Ishikawa (cell line): Measurements from ENCODE around the gene GALNT14.

Experiments used
- CEBPB ChIP-seq: IDR thresholded peaks from 2 replicates; pipeline ENCODE4 v1.6.1; 2012
- CREB1 ChIP-seq: IDR thresholded peaks from 2 replicates; pipeline ENCODE4 v1.6.1; 2012; ENCODE audit warnings: low read depth
- EP300 ChIP-seq: IDR thresholded peaks from 2 replicates; pipeline ENCODE4 v1.6.1; 2012; ENCODE audit warnings: borderline replicate concordance
- FOXM1 ChIP-seq: IDR thresholded peaks from 2 replicates; pipeline ENCODE4 v1.6.1; 2012; ENCODE audit warnings: low read depth, borderline replicate concordance
- MAX ChIP-seq: IDR thresholded peaks from 2 replicates; pipeline ENCODE4 v1.6.1; 2012
- RAD21 ChIP-seq: IDR thresholded peaks from 2 replicates; pipeline ENCODE4 v1.6.1; 2012; ENCODE audit warnings: low read depth
- REST ChIP-seq: IDR thresholded peaks from 2 replicates; pipeline ENCODE4 v1.6.1; 2012; ENCODE audit warnings: low read depth, mild to moderate bottlenecking
- TAF1 ChIP-seq: IDR thresholded peaks from 2 replicates; pipeline ENCODE4 v1.6.1; 2012; ENCODE audit warnings: low read depth, mild to moderate bottlenecking
- TEAD4 ChIP-seq: IDR thresholded peaks from 2 replicates; pipeline ENCODE4 v1.6.1; 2012
- USF1 ChIP-seq: IDR thresholded peaks from 2 replicates; pipeline ENCODE4 v1.6.1; 2012
- YY1 ChIP-seq: IDR thresholded peaks from 2 replicates; pipeline ENCODE4 v1.6.1; 2012; ENCODE audit warnings: low read depth
- ZBTB7A ChIP-seq: IDR thresholded peaks from 2 replicates; pipeline ENCODE4 v1.6.1; 2012; ENCODE audit warnings: low read depth

- no peak for TF ChIP-seq FOXM1
- TF ChIP-seq USF1 = no peak
- TF ChIP-seq ZBTB7A = no peak
- no peak for TF ChIP-seq YY1
- TF ChIP-seq MAX = no peak
- no peak for TF ChIP-seq TEAD4
- TF ChIP-seq TAF1 = no peak
- no peak for TF ChIP-seq REST
- no peak for TF ChIP-seq CEBPB
- TF ChIP-seq EP300 = no peak
- no peak for TF ChIP-seq RAD21
- no peak for TF ChIP-seq CREB1
Measured at GRCh38 chr2:31057691-31058090, 80.5 kb downstream of the GALNT14 start.
